Fibroblast of skin of right biceps (primary cell): ENCODE results near the gene ZNRF3.

Source experiments
- DNase-seq: peaks from one replicate; pipeline ENCODE4 v3.0.0-alpha.2; 2013

Gene ZNRF3

DNA sequence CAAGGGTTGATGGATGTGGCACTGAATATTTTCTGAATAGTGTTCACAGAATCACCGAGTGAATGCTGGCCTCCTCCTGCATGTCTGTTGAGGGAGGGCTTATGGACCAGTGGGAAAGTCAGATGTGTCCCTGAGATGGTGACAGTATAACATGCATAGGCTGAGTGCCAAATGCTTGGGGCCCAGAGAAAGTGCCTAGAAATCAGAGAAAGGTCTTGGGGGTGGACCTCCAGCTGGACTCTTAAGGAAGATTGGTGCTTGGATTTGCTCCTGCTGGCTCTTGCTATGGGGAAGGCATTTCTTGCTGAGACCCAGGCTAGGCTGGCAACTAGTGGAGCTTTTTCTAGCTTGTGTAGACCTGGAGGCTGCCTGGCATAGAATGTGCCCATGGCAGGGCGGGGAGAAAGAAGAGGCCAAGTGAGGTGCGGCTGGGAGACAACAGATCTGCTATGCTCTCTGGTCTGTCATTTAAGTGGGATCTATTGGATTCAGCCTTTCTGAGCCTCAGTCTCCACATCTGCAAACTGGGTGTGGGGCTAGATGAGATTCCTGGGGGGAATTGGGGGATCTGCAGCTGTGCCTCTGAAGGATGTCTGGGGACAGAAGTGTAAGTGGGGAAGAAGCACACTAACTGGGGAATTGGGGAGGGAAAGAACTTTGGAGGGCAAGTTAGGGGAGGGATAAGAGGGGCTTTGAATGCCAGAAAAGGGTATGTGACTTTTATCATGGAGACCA lies 27.4 kb downstream of the ZNRF3 start:
- DNase-seq = no peak

DNA sequence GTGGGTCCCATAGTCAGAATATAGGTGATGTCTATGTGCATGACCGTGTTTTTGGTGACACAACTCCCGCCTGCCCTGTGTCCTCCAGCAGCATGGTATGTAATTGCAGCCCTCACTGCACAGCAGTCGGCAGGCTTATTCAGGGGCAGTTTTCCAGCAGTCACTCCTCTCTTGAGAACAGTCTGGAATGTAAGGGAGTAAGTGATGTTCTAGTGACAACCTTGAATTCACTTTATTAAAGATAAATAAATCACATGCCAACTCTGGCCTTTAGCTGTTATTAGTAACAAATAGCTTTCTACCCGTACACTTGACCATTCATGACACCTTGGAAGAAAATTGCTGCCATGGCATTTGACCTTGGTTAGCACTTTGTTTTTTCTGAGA lies 27.9 kb downstream of the ZNRF3 start:
- no peak for DNase-seq

DNA sequence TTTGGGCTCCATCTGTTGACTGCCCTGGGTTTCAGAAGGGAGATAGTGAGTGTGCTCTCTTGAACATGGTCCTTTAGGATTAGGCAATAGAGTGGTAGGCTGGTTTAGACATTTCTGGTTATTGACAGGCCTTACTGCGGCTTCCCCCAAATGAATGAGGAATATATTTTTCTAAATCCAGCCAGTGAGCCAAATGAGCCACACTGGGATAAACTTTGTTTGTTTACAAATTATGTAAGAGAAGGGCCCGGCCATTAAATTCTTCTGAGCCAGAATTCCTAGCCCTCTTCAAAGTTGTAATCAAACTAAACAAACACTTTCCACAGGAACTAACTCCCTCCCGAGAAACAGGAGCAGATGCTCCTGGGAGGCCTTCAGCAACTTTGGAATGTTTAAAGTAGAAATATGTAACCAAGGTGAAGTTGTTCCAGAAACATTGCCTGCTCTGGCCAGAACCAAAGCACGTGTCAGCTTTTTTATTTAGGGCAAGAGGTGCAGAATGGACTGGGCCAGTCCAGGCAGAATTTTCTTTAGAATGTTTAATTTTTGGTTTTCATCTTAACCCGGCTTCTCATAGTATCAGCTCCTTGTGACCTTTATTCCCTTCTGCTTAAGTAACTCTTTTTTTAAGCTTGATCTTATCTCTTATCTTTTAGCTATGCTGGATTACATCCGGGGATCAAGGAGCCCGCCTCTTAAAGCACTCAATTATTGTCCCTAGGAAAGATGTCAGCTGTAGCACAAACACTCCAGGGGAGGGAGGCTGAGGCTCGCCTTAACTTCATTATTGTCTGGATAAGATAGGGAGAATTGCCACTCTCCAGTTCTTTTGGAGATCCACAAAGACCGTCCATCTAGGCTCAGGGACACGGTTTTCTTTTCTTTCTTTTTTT lies 28.7 kb downstream of the ZNRF3 start:
- peak; percentile 32 for DNase-seq

DNA sequence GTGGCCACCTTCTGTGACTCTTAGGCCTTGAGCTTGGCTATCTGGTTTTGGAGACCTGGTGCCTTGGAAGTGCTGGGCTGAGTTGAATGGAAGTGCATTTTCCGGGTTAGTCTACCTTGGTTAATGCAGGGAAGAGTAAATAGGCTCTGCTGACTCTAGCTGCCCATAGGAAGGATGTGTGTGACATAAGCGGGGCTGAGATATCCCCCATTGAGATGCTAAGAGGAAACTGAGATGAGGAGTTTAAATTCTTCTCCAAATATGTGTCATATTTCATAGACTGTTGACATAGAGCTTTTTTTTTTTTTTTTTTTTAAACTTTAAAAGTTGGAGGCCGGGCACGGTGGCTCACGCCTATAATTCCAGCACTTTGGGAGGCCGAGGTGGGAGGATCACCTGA lies 30.8 kb downstream of the ZNRF3 start:
- DNase-seq = no peak

DNA sequence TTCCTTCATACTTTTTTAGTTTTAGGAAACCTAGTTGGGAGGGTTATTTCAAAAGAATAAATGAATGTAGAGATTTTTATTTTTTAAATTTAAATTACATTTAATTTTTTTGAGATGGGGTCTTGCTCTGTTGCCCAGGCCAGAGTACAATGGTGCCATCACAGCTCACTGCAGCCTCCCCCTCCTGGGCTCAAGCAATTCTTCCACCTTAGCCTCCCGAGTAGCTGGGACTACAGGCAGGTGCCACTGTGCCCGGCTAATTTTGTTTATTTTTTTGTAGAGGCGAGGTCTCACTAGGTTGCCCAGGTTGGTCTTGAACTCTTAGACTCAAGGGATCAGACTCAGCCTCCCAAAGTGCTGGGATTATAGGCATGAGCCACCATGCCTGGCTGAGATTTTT lies 32.6 kb downstream of the ZNRF3 start:
- no peak for DNase-seq

DNA sequence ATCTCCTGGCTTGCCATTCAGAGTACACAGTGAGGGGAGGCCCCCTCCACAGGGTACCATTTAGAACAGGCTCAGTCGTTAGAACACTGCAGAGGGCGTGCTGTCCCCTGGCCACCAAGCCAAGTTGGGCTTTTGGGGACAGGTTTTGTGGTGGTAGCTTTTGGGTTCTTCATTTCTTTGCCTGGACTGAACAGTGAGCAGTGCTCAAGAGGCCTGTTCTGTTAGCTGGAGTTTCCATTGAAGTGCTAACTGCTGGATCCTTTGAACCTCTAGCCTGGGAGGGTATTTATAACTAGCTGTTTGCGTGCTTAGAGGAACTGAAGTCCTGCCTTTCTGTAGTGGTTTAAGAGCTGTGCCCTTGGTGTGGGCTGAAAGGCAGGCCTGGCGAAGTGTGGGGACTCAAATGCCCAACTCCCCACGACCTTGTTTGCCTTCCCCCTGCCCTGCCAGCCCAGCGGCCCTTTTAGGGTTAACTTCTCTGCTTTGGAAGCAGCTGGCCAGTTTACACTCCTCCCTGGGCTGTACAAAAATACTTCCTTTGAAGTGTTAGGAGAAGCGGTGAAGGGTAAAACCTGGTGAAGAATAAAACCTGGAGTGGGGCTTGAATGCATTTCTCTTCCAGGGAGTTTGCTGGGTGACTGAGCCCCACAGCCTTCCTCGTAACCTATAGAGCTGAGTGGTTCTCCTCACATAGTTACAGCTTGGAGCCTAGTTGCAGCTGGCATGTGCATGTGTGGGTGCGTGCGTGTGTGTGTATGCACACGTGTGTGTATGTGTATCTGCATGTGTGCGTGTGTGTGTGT lies 34.6 kb downstream of the ZNRF3 start:
- DNase-seq = no peak

DNA sequence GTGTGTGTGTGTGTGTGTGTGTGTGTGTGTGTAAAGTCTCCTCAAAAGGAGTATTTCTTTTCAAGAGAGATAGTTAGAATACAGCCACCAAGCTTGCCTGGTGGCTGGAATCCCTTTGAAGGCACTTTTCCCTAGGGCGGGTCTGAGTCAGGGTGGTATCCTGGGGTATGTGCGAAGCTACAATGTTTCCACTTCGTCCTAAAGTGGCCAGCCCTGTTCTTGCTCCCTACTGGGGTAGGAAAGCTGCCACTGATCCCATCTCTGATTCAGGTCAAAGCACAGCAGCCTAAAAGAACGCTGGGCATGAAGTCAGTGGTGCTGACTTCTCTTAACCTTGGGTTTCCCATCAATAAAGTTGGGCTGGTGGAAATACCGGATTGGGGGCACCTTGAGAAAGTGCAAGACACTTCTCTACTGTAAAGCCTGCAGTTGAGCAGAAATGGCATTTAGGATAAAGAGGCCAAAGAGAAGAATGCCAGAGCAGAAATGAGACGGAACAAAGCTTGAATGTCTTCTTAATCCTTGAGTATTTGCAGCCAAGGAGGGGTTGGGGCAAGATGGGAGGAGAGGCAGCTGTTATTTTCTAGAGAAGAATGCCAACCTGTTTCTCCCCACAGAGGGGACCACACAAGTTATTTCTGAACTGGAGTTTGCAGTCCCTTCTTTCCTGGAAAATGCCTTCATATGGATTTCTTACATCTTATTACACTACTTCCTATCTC lies 35.3 kb downstream of the ZNRF3 start:
- DNase-seq = no peak

DNA sequence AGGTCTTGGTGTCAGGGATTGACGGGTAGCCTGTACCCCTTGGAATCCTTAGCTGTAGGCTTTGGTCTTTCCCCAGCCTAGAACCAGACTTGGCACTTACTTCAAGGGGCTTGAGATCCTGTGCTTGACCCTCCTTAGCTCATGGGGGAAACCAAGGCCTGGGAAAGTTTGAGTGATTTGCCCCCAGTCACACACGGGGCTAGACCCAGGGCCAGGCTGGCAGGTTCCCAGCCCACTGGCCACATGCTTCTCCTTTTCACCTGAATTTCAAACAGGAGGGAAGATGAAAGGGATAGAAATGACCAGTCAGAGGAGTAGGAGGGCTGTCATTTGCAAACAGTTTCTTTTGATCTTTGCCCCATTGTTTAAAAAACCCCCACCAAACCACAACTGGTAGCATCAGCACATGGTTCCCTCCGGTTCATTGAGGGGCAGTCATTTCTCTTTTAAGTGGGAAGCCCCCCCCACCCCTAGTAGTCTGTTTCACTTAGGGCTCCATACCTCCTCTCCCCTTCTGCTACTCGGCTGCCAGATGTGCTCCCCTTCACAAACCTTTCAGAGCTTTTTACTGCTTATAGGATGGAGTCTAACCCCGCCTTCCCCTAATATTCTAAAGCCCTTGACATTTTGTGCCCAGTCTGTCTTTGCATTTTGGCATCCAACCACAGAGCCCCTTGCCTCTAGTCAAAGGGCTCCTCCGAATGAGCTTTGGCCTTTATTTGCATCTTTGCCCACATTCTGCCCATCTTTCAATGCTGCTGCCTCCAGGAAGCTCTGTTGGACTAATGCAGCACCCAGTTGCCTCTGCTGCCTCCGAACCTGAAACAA lies 37.6 kb downstream of the ZNRF3 start:
- DNase-seq = no peak

DNA sequence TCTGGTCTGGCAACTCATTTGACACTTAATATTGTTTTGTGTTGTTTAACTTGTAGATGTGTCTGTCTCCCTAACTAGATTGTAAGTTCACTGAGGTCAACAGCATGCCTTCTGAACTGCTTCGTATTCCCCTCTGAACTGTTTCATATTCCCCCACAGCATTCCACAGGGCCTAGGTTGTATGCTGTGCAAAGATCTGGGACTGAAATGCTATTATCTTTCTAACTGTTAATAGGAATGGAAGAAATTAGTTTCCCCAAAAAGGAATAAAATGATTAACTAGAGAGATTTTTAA lies 38.2 kb downstream of the ZNRF3 start:
- no peak for DNase-seq

DNA sequence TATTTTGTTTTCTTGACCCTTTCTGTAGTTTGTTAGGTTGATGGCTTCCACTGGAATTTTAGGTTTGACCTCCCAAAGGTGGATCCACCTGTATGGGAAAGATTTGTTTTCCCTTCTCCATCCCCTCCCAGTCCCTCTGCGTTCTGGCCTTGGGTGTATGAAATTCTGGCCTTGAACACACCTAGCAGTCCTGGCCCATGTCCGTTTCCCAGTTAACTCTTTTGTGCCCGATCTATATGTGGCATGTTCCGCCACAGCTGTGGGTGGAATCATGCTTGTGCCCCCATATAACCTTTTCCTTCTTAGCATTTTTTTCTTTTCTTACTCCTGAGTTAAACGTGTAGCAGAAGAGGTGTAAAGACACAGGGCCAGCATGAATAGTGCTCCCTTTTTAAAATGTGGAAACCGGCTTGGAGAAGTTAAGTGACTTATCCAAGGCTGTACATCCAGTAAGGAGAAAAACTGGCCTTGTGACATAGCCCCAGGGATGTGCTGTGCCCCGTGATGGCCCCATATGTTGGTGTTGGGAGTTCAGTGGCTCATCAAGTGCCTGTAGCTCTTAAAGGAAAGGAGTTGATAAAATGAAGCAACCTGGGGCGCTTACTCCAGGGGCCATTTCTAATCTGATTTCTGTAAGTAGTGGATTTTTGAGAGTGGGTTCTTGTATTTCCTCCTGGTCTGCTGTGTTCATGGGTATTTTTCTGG lies 39.3 kb downstream of the ZNRF3 start:
- DNase-seq = no peak

DNA sequence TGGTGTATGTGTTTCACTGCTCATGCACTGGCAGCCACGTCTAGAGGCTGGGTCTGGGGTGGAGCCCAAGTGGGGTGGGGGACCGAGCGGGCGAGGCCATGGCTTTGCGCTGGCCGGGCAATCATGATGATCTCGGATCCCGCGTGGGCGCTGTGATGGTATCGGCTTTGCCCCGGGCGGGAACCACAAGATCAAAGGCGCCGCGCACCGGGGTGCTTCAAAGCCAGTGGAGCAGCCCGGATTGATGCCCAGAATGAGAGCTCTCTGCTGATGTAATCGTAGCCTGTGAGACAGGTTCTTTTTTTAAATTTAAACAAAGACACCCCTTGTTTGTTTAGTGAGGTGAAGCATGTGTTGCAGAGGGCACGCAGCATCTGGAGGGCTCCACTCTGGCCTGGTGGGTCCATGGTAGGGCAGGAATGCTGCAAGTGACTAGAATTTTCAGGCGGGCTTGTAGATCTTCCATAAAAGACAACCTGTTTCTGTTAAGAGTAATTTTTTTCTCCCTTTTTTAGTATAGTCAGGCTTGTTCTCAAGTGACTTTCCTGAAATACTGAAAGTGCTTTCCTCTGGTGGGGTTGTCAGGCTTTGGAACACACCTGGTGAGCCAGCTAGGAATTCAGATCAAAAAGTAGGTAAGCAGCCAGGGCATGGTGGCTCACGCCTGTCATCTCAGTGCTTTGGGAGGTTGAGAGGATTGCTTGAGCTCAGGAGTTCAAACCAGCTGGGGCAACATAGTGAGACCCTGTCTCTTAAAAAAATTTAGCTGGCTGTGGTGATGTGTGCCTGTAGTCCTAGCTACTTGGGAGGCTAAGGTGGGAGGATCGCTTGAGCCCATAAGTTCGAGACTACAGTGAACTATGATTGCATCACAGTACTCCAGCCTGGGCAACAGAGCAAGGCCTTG lies 40.7 kb downstream of the ZNRF3 start:
- DNase-seq = no peak

DNA sequence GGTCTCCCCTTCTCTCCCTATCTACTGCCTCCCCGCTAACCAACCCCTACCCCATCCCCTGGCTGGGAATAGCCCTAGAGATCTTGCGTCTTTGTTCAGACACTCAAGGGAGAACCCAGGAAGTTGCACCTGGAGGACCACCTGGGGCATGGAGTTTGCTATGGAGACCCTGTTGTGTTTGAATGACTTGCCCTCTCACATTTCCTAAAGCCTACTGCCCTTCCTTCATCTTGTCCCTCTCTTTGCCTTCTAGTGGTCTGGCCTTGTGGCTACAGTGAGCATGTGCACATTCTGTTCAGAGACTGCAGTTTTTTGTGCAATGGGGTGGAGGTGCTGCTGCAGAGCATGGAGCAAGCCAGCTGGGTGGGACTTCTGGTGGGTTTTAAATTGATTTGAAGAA lies 42.5 kb downstream of the ZNRF3 start:
- no peak for DNase-seq

DNA sequence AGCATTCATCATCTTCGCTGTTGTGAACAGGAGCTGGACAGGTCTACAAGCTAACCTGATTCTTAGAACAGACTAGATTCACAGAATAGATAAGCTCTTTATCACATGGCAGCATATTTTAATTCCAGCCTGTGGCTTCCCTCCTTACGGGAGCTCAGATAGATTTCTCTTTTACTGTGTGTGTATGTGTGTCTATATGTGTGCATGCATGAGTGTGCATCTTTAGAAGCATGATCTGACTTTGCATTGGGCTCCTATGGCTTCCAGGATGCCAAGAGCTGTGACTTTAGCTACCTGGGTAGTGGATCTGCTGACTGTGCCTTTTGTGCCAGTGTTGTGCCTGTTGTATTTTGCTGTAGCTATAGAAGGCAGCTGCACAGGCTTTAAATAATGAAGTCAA lies 44.3 kb downstream of the ZNRF3 start:
- no peak for DNase-seq

DNA sequence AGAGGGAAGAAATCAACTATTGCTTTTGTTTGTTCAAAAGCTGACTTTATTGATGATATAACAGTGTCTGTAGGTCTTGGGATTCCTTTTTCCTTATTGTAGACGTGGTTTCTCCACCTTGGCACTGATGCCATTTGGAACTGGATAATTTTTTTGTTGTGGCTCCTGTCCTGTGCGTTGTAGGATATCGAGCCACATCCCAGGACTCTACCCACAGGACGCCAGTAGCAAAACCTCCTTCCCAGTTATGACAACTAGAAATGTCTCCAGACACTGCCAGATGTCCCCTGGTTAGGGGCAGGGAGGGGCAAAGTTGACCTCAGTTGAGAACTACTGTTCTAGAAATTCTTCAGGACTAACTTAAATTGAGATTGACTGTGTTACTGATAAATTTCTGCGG lies 45.8 kb downstream of the ZNRF3 start:
- DNase-seq = no peak

DNA sequence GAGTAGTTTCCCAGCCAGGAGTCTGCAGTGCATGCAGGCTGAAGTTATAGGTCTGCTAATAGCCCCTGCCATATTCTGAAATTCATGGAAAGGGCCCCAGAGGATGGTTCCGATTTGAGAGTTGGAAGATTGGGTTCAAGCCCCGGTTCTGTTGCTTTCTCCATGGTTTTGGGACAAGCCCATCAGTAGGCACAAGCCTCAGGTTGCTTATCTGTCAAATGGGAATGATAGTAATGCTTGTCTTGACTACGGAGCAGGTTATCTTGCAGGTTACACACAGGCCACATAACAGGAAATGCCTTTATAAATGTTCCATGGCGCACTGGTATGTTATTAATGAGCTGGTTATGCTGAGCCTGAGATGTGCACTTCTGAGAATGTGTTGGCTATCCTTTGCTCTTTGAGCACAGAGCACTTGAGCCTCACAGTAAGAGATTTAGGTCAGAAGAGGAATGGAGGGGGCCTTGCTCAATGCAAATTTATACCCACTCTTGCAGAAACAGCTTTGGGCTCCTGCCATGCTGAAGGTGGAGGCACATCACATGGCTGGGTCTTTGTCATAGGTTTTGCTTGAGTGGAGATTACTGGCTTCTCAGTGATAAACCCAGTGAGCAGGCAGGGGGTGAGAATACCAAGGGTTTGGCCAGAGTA lies 47.1 kb downstream of the ZNRF3 start:
- DNase-seq = no peak

DNA sequence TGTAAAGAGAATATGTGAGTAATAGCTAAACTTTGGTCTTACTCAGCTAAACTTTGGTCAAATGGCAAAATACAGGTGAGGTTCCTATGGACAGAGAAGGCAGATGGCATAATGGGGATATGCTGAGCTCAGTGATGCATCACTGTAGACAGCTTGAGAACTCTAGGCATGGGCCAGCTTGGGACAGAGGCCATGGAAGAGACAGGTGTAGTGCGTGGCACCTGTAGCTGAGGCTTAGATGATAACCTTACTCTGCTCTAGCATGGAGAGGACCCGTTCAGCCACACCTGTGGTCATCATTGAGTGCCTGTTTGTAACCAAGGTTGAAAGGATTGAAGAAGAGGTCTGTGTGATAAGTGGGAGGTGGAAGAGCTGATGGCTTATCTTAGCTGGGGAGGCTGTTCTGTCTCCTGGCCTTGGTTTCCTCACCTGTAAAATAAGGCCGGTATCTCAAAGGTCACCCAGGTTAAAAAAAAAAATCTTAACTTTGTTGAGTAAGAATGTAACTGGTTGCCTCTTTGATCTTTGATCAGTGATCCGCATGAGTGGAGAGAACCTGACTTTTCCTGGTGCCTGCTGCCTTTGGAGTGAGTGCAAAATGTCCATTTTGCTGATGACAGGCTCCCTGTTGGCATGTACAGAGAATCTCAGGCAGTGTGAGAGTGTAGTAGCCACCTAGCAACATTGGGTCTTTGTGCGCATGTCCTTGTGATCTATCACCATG lies 48.6 kb downstream of the ZNRF3 start:
- no peak for DNase-seq

DNA sequence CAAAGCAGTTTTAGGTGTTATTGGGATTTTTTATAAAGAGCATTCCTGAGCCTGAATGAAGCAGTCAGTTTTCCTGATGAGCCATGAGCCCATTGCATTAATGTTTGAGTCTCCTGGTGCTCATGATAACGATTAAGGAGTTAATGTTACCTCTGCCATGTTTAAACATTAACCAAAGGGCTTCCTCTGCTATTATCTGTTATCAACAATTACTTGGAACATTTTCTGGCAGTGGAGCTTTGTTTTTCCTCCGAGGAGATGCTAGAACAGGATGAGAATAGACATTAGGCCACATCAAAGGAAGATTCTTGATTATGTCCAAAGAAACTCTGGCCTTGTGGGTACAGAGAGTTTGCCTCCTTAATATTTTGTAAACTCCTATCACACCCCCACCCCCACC lies 49.9 kb downstream of the ZNRF3 start:
- DNase-seq = no peak

DNA sequence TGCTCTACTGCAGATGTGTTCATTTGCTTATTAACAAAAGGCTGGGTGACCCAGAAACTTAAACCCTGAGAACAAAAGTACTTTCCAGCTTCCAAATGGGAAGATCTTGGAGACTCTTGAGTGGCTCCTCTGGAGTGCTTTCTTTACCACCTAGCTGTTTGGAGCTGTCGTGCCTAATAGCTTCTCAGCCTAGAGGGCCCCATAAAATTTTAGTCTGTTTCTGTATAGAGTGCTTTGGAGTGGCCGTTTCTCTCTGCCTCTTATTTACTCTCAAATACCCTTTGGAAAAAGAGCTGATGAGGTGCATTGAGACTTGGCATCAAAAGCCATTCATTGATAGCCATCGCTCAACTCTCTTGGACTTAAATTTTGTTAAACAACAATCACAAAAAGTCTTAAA lies 50.7 kb downstream of the ZNRF3 start:
- DNase-seq = no peak

DNA sequence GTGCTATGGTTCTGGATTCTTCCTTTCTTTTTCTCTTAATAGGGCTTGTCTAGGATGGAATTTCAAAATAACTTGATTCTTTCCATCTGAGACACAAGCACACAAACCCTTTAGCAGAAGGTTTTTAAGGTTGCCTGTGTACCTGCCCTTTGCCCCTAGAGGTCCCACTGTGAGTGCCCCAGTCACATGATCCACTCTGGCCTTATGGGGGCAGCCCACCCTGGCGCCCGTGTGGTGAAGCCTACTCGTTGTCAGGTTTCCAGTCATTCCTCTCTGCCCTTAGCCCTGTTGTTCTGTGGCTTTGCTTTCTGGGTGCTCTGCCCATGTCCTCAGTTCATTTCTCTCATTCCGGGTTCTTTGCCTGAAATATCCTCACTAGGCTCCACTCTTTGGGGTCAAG lies 51.8 kb downstream of the ZNRF3 start:
- DNase-seq = no peak
